Pulmonary artery endothelial cell (primary cell): Measurements from ENCODE around the gene GPC5. TPM values are rescaled to one million over a fixed set of nuclear protein-coding genes. Genes with fewer than 3 reads are reported as not detected.

Source experiments
- DNase-seq: peaks from one replicate; pipeline ENCODE4 v3.0.0-alpha.2; 2011; ENCODE audit warnings: low read depth, low spot score
- total RNA-seq: library from RNA; depleted of rRNA; stranded (reverse); fragments of >200 nt; gene quantifications from 2 replicates; pipeline ENCODE4 v1.2.3, GENCODE V29; 2014

GPC5 gene
- total RNA-seq, 1 donor from 2014 or later: not detected

- DNase-seq: no peak
Measured at GRCh38 chr13:91588541-91588940, 190.1 kb downstream of the GPC5 start.

- DNase-seq: no peak
Measured at GRCh38 chr13:91592056-91593014, 193.9 kb downstream of the GPC5 start.

DNA sequence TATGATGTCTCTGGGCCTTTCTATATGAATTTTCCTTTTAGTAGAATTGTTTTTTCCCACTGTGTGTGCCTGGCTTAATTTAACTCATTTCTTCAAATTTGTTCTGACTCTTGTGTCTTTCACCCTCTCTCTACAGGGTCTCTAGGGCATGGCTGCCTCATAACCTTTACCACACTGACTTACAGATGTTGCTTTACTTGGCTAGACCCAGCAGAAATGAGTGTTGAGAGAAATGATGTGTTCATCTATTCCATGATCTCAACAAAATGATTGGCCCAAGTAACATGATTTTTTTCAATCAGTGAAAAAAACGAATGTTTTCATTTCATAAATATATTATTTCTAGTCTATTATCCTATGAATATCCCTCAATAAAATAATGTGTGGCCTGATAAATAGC, 195.0 kb downstream of the GPC5 start:
- DNase-seq: no peak

DNA sequence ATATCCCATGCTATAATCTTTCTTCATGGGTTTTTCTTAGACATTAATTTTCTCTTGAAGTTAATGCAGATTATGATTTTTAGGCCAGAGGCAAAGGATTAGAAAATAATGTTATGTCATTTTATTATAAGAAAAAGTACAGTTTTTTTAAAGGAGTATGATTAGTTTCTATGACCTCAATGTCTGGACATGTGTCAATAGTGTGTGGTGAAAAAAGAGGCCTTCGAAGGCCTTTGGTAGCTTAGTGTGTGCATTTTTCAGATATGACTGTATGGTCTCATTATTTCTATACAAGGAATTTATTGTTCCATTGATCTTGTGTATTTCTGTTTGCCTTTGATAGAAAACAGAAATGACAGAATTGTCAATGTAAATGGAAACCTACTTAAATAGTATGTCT, 195.6 kb downstream of the GPC5 start:
- DNase-seq: no peak

- DNase-seq: no peak
Measured at GRCh38 chr13:91595677-91596076, 197.3 kb downstream of the GPC5 start.

DNA sequence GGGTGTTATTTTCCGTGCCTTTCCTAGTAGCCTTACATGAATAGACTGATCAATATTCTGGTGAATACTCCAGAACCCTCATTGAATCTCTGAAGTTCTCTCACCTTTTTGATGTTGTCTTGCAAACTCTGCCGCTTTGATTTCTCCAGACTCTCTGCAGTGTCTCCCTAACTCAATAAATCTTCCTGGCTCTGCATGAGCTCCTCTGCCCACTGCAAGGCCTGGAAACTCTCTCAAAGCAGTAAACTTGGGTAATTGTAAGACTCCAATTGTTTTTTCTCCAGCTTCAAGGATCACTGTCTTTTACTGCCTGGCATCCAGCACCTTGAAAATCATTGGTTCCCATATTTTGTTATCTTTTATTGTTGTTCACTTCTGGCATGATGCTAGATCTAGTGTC, 198.4 kb downstream of the GPC5 start:
- no peak for DNase-seq

DNA sequence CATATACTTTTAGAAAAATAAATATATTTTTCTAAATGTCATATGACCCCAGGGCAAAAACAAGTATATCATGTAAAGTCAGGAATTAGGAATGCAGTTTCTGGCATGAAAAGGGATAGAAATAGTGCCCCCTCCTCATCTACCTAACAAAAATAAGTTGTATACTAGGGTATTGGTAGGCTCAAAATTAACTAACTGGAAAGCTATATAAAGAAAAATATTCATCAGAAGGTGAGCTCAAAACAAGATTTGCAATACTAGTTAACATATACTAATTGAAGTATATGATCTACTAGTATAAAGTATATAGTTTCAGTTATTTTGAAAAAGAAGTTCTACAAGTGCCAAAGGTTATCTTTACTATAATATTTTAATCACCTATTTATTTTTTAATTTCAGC, 200.2 kb downstream of the GPC5 start:
- no peak for DNase-seq

DNA sequence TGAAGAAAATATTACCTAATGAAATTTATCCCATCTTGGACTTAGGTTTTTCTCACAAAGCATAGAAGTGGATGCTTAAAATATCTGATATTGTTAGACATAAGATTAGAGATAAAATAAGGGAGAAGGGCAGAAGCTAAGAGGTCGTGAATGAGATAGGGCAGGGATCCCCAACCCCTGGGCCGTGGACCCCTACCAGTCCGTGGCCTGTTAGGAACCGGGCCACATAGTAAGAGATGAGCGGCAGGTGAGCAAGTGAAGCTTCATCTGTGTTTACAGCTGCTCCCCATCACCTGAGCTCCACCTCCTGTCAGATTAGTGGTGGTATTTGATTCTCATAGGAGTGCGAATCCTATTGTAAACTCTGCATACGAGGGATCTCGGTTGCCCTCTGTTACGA, 202.9 kb downstream of the GPC5 start:
- DNase-seq: no peak

GRCh38 chr13:91601807-91602206, 203.4 kb downstream of the GPC5 start:
- DNase-seq: no peak

- DNase-seq: no peak
Measured at GRCh38 chr13:91609353-91609752, 210.9 kb downstream of the GPC5 start.

- no peak for DNase-seq
Measured at GRCh38 chr13:91618315-91618714, 219.9 kb downstream of the GPC5 start.

DNA sequence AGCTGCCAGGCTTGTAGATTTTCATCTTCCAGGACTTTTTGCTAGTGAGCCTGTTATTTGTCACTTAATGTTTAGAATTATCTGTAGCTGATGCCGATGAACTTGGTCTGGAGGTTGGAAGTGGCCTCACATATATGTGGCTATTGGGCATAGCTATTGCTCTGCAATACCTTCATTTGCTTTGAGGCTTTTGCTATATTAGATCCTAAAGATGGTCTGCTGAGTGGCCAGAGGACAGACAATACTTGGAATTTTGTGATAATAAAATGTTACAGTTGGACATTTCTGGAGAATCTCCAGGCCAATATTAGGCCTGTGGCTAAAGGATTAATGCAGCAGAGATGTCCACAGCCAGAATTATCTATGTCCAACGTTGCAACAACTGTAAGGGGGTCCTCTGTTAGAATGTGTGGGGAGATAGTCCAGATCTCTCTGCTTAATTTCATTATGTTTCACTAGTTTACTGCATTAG, 222.3 kb downstream of the GPC5 start:
- no peak for DNase-seq

DNA sequence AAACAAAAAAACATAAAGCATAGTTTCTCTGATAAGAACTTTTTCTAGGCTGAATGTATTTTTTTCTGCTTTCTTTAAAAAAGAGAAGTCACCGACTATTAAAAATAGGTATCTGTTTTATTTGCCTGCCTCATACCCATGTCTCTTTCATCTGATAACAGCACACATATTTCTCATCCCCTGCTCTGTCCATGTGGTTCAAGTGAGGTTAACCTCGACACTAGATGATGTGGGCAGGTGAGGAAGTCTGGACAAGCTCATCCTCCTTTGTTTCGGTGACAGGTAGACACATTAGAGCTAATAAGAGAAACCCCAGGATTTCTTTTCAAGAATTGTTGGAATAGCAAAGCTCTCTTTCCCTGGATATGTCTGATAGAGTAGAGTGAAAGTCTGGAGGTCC, 222.7 kb downstream of the GPC5 start:
- no peak for DNase-seq

DNA sequence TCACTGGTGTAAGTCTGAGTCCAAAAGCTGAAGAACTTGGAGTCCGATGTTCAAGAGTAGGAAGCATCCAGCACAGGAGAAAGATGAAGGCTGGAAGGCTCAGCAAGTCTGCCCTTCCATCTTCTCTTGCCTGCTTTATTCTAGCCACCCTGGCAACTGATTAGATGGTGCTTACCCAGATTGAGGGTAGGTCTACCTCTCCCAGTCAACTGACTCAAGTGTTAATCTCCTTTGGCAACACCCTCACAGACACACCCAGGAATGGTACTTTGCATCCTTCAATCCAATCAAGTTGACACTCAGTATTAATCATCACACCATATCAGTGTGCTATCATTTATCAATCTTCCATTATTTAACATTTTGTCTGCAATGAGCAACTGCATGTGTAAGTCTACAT, 223.5 kb downstream of the GPC5 start:
- DNase-seq: no peak

GRCh38 chr13:91622778-91623550, 224.5 kb downstream of the GPC5 start:
- no peak for DNase-seq

GRCh38 chr13:91627952-91628739, 229.7 kb downstream of the GPC5 start:
- no peak for DNase-seq

DNA sequence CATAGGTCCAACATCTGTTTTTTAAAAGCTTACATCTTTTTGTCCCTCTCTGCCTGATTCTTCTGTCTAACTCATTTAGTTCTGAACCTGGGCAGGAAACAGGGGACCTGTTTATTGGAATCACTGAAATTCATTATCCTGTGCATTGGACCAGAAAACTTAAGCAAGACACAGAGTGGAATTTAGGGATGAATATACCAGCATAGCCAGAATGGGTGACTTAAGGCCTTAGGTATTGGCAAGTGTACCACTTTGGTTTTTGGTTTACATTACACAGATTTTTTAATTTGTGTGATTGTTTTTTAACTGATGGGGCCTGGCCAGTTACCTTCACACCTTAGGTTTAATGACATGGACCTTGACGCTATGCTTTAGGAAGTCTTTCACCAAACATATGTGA, 232.5 kb downstream of the GPC5 start:
- no peak for DNase-seq

GRCh38 chr13:91632086-91632485, 233.7 kb downstream of the GPC5 start:
- DNase-seq: no peak

DNA sequence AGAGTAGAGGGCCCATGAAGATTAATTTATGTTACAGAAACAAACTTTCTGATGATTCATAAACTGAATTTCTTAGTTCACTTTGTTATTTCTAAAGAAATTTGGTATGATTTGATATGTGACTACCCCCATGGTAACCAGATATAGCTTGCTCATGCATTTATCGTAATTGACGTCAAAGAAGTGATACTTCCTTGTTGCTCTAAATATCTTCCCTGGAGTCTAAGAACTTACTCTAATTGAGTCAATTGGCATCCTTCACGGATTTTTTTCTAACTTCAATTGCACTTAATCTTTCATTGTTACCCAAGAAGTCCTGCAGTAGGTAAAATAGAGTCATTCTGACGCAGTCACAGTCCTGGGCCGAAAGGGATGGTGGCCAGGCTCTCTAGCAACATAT, 240.9 kb downstream of the GPC5 start:
- DNase-seq: no peak

- DNase-seq: no peak
Measured at GRCh38 chr13:91643394-91643793, 245.0 kb downstream of the GPC5 start.

- DNase-seq: no peak
Measured at GRCh38 chr13:91644806-91645205, 246.4 kb downstream of the GPC5 start.
